NCI-H345 treated with DMSO at 0.1 percent for 48 hours (cell line): Measurements from ENCODE around the gene PLCH1.
A peak's percentile ranks its signal among the peaks of the same experiment; 100 is the strongest.

ENCODE experiments used
- DNase-seq: peaks from one replicate; lab custom pipeline; 2025; ENCODE audit not compliant: unreplicated experiment; lab: John Stamatoyannopoulos, UW

Gene PLCH1

DNA sequence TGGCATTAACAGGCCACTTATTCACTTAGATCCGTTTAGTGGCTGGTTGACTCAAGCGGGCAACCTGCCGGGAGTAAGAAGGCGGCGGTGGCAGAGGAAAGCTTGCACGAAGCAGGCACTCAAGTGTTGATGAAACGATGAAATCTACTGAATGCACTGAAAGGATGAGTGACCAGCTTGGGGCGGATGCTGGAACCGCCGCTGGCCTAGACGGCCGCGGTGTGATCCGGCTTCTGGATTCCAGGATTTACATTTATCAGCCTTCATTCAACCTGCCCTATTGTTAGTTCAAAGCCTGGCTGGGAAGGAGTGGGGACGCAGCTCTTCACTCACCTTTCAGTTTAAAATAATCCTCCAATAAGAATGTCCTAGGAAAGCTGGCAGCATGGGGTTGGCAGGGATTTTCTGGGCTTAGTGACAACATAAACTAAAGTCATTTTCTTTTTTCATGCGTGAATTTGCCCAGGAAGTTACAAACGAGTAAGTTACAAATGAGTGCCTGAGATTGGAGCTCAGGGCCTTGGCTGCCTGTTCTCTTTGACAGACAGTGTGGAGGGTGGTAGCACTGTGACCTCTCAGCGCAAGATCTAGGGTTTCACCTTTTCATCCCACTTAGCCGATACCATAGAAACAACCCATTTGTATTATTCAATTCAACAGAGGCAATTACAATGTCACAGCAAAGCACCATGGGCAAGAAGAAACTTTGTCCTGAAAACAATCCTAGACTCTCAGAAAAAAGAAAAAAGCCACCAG, 1.1 kb upstream of the PLCH1 start:
- peak; percentile 25 for DNase-seq

- peak; percentile 24 for DNase-seq
Measured at GRCh38 chr3:155744010-155744625, 753 bp downstream of the PLCH1 start.

- DNase-seq = no peak
Measured at GRCh38 chr3:155743606-155744005, 1.3 kb downstream of the PLCH1 start.

- DNase-seq = no peak
Measured at GRCh38 chr3:155742349-155742965, 2.4 kb downstream of the PLCH1 start.

GRCh38 chr3:155741603-155742002, 3.3 kb downstream of the PLCH1 start:
- no peak for DNase-seq

GRCh38 chr3:155741101-155741500, 3.8 kb downstream of the PLCH1 start:
- no peak for DNase-seq

GRCh38 chr3:155739154-155739553, 5.7 kb downstream of the PLCH1 start:
- no peak for DNase-seq

- no peak for DNase-seq
Measured at GRCh38 chr3:155738580-155739076, 6.2 kb downstream of the PLCH1 start.

DNA sequence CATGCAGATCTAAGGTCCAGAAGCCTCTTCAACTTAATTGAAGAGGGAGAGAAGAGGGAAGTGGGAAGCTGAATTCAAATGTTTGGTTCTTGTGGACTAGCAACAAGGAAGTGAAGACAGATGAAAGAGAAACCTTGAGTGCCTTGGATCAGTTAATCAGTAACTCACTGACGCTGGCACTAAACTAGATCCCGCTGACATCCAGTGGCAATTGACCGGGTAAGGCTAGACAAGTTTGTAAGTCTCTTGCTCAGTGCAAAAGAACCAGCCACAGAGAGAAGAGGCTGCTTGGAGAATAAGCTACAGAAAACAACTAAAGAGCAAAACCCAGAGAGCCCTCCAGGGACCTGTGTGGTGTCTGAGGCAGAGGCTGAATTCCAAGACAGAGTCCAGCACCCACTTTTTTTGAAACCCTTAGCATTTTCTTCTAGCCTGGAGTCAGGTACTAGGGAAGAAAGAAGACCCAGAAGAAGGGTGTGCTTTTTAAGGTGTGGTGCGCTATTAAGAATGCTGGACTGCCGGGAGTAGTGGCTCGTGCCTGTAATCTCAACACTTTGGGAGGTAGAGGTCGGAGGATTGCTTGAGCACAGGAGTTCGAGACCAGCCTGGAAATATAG, 6.9 kb downstream of the PLCH1 start:
- DNase-seq = no peak

- DNase-seq = no peak
Measured at GRCh38 chr3:155736381-155736780, 8.5 kb downstream of the PLCH1 start.

DNA sequence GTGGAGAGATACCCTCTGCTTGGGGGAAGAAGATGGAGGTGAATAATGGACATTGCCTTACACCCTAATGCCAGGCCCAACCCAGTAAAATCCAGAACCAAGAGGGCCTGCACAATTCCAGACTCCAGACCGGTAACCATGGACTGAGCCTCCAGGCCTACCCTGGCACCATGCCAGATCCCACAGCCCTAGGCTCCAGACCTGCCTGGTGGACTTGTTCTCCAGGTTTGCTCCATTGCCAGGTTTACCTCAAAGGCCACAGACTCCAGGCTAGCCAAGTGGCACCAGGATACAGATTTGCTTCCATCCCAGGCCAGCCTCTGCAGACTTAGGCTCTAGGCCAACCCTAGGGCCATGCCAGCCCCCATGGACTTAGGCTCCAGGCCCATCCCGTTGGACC, 14.0 kb downstream of the PLCH1 start:
- DNase-seq = no peak

- no peak for DNase-seq
Measured at GRCh38 chr3:155727836-155728235, 17.0 kb downstream of the PLCH1 start.

DNA sequence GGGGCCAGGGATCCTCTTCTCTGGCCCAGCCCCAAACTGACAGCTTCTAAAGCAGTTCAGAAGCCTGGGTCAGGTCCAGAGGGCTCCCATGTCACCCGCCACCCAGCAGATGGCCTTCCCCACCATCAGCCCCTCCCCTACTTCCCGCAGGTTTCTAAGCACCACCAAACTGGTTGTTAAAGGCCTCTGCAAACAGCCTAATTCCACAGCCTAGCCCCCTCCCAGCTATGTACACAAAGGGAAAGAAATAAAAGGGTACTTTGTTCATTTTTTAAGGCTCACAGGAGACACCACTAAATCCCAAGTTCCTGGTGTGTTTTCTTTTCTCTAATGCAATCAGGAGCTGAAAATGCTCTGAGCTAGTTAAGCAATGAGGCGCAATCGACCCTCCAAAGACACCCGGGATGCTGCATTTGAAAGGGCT, 30.6 kb downstream of the PLCH1 start:
- DNase-seq = no peak

DNA sequence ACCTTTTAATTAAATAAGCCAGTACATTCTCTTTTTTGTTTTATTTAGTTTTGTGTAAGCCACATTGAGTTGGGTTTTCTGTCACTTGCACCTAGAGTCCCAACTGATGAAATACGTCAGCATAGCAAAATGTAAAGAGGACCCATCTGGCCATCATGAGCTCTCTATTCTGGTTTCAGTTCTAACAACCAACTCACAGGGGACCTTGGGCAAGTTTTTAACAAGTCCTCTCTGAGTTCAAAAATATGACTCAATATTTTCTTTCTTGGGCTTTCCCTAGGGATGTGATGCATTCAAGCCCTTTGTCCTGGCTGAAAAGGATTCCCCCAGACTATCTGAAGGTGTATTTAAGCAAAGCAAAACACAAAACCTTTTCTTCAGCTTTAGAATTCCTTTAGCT, 32.9 kb downstream of the PLCH1 start:
- DNase-seq = no peak

DNA sequence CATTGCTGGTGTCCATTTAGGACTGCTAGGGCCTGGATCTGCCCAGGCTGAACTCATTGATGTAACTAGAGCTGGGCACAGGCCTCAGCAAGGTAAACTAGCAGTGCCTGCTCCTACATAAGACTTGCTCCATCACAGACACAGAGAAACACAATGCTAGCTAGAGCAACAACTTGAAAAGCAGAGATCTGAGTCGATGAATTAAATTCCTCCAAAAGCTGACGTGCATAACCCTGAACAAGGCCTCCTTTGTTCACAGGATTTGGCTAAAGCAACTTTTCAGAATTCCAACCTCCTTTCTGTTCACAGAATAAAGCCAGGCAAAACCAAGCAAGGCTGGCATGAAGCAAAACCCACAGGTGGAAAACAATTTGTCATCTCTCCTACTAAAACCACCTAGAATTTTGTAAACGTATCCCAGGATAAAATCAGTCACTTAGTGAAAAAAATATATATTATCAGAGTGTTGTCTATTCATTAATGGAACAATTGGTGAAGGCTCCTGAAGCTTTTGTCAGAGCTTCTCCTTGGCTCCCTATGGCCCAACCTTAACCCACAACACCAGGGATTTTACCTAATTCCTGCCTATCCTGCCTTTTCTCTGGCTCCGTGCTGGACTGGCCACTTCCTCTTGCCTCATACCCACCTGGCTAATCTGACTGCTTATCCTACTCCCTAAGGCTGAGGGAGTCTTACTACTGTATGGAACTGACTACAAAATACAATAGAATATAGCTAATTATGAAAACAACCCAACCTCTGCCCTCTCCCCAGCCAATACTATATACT, 39.9 kb downstream of the PLCH1 start:
- no peak for DNase-seq

GRCh38 chr3:155704061-155704460, 40.8 kb downstream of the PLCH1 start:
- DNase-seq = no peak

DNA sequence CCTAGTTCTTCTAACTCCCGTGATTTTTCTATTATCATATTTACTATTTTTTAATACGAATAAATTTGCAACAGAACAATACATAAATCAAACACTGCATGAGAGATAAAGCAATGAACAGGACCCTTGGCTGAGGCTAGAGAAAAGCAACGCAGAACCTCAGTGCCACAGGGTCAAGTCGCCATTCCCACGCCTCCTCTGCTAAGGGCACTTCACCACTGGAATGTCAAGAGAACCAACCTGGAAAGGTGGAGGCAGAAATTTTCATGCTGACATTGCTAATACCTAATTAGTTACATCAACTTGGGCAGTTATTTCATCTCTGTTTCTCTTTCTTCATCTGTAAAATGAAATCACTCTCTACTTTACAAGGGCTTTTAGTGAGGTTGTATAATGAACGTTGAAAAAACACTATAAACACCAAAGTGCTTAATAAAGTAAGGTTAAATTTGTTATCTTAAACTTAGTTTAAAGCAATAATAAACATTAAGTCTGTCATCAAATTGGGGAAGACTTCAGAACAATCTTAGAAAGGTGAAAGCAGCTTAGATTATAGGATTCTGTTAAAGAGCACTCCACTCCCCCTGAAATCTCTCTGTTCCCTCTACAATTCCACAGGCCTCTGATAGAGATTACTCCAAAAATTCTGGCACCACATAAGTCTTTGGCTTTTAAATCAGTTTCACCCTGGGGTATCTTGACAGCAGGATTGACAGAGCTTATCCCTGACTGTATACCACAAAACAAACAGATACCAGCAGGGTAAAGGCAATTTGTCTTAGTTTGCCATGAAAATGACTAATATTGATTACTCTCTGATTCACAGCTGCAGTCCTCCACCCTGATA, 41.9 kb downstream of the PLCH1 start:
- no peak for DNase-seq

DNA sequence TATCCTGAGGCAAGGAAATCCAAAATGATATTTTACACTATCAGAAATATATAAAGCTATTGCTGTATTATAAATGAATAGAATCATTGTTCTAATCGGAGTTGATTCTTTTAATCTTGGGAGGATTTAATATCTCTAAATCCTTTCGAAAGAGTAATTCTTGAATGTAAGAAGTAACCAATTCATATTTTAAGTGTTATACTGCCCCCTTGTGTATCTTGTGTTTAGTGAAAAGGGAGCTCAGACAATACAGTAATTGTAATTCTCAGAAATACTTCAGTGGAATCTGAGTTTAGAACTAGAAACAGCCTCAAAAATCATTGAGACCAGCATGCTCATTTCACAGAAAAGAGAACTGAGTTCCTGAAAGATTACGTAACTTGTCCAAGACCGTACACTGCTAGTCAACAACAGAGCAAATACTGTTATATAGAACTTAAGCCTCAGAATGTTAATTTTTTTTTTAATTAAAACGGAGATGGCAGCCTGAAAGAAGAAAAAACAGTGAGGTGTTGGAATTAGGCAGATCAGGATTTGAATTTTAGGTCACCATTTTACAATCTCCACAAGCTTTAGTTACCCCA, 42.9 kb downstream of the PLCH1 start:
- peak; percentile 6 for DNase-seq

GRCh38 chr3:155697542-155697941, 47.3 kb downstream of the PLCH1 start:
- no peak for DNase-seq

DNA sequence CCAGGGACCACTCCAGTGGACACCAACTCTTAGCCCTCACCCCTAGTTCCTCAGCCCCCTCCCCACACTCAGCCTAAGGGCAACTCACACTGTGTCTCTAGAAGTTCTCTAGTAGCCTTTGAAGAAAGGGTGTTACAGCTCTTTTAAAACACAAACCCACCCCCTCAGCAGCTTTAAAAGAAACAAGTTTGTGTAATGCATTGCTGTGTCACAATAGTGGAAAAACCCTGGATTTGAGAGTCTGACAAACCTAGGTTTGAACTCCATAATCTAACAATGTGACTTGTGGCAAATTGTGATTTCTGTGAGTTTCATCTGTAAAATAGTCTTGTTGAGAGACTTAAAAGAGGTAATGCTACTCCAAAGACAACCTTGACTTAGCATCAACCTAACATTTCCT, 54.0 kb downstream of the PLCH1 start:
- no peak for DNase-seq
